ENCODE results near the gene BAX. TPM values are rescaled to one million over a fixed set of nuclear protein-coding genes. Genes with fewer than 3 reads are reported as not detected.

Gene BAX
- total and polyA plus RNA-seq, 2 of the 4 experiments (the other 2 are of a cell fraction): 23.3 to 169 TPM

GRCh38 chr19:48977061-48977460 lies 22.4 kb downstream of the BAX start:
- ChIA-PET POLR2A (ENCODE audit: unreplicated experiment) (no interaction called here), CTCF (interaction anchor here (0.8 to 0.9 kb wide), 2 partner anchors 16 to 231 kb away, joined by 3 read pairs; partner anchors contain the start of genes GYS1 and RUVBL2)
- Histone ChIP-seq H3K27ac (ENCODE audit: insufficient read depth, low read length) (no peak overlapping the region), H2AK5ac (ENCODE audit: low read depth, low read length) (peak overlapping the region; percentile 61), H4K8ac (ENCODE audit: low read depth in 2 of 2, low read length in 2 of 2) (peak overlapping the region in 1 of 2 experiments; percentile 10; a peak in 1 of 4 replicates), H2BK5ac (ENCODE audit: low read depth, low read length, poor library complexity, severe bottlenecking) (no peak overlapping the region), H3K79me1 (ENCODE audit: low read depth in 1 of 2, low read length in 2 of 2) (peaks cover 8 to 35% of the 10 kb centered on the region in 2 experiments; a peak in 3 of 4 replicates), H2AFZ (replicated peaks; ENCODE audit: low read length, poor library complexity) (no peak overlapping the region), H3K4me3 (ENCODE audit: insufficient read depth, low read depth, low read length) (no peak overlapping the region), H2BK120ac (ENCODE audit: low read depth, low read length) (no peak overlapping the region), H3K4me2 (ENCODE audit: low read depth, low read length) (no peak overlapping the region), H2AK9ac (replicated peaks; ENCODE audit: low read depth, low read length, poor library complexity) (no peak overlapping the region), H3K9me1 (ENCODE audit: insufficient read depth, low read length) (peaks cover 11% of the 10 kb centered on the region), H3K27me3 (ENCODE audit: control insufficient read depth, insufficient read depth, low read length) (no peaks in the 10 kb centered on the region), H3K36me3 (ENCODE audit: control insufficient read depth, insufficient read depth, low read length) (peaks cover 46% of the 10 kb centered on the region), H3K4me1 (ENCODE audit: control insufficient read depth, insufficient read depth, low read length) (peaks cover 7% of the 10 kb centered on the region), H3K23ac (ENCODE audit: low read depth, low read length) (no peak overlapping the region), H3K56ac (ENCODE audit: extremely low read depth, insufficient read depth, low read length) (no peak overlapping the region), H2BK20ac (ENCODE audit: low read depth, low read length) (0 out of 2 replicates have a peak overlapping the region, but pooled peaks have one; percentile 20), H2BK15ac (ENCODE audit: low read depth, low read length) (no peak overlapping the region; the same call in 2 of the 3 replicates), H4K91ac (ENCODE audit: insufficient read depth, low read depth, low read length) (no peak overlapping the region), H3K4ac (ENCODE audit: low read depth, low read length) (no peak overlapping the region; the same call in none of the 2 replicates), H4K20me1 (ENCODE audit: insufficient read depth, low read length) (peaks cover 11% of the 10 kb centered on the region), H4K5ac (ENCODE audit: low read depth, low read length) (no peak overlapping the region), H3K14ac (replicated peaks; ENCODE audit: low read depth, low read length) (no peak overlapping the region), H3K18ac (ENCODE audit: low read depth, low read length) (no peak overlapping the region), H3K9ac (ENCODE audit: low read depth, low read length) (no peak overlapping the region), H3K9me3 (ENCODE audit: control insufficient read depth, insufficient read depth, low read length) (no peaks in the 10 kb centered on the region)
- dilution Hi-C loops (cut with HindIII; ENCODE audit: low sequenced_read_pairs, unreplicated experiment) (no loop called here), in situ Hi-C loops (cut with MboI; ENCODE audit: low sequenced_read_pairs) (no loop called here), intact Hi-C loops (cut with micrococcal nuclease) (no loop called here)
- no TSS peak for BruUV-seq (replicated peaks)
- DNase-seq (no peak), ATAC-seq (ENCODE audit: low read depth) (no peak)
- TF ChIP-seq RCOR1 (IDR thresholded peaks at IDR 0.05; ENCODE audit: insufficient replicate concordance, low read length): no peak
- no peak for TF ChIP-seq CHD1 (IDR thresholded peaks at IDR 0.05; ENCODE audit: low read depth, low read length)
- TF ChIP-seq BHLHE40 (IDR thresholded peaks at IDR 0.05; ENCODE audit: low read depth, low read length): no peak
- no peak for TF ChIP-seq CEBPB (IDR thresholded peaks at IDR 0.05; ENCODE audit: low read depth, low read length)
- no peak for TF ChIP-seq ELK1 (IDR thresholded peaks at IDR 0.05; ENCODE audit: borderline replicate concordance, low read depth, low read length)
- TF ChIP-seq CTCF (conservative IDR thresholded peaks at IDR 0.05; ENCODE audit: low read depth, low read length): no peak
- TF ChIP-seq SMC3 (IDR thresholded peaks at IDR 0.05; ENCODE audit: low read depth, low read length): no peak
- no peak for TF ChIP-seq RAD21 (IDR thresholded peaks at IDR 0.05; ENCODE audit: low read length)
- no peak for TF ChIP-seq MXI1 (IDR thresholded peaks at IDR 0.05; ENCODE audit: borderline replicate concordance, low read depth, low read length)
- no peak for TF ChIP-seq FOS (IDR thresholded peaks at IDR 0.05; ENCODE audit: low read depth, low read length)
- TF ChIP-seq NFE2L2 (IDR thresholded peaks at IDR 0.05; ENCODE audit: low read depth, low read length): no peak
- TF ChIP-seq RFX5 (IDR thresholded peaks at IDR 0.05; ENCODE audit: low read depth, low read length): no peak
- TF ChIP-seq MAZ (IDR thresholded peaks at IDR 0.05; ENCODE audit: borderline replicate concordance, low read depth, low read length): no peak
- TF ChIP-seq MAFK (IDR thresholded peaks at IDR 0.05; ENCODE audit: low read depth, low read length): no peak
- WGBS, 2 experiments (ENCODE audit: extremely low coverage in 2 of 2, insufficient read length in 1 of 2): no CpG with 5 or more reads among the region's 2 CpGs

All from IMR-90 (cell line).